ENCODE results near the gene FDCSP.

DNA sequence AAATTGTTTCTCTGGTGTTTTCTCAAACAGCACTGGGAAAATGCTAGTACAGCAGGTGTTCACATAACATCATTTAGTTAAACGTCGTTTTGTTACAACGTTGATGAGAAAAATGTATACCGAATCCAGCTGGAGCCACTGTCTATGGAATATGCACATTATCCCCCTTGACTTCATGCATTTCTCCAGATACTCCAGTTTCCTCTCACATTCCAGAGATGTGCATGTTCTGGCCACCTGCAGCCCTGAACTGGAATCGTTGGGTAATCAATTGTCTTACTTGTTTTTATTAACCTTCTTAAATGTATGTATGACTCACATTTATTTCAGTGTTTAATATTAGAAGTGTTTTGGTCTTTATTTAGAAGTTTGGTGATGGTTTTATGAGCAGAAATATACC is 48.8 kb upstream of the FDCSP start:
- no peak for TF ChIP-seq PAX5 (IDR thresholded peaks at IDR 0.05; ENCODE audit: insufficient read depth, low read length, severe bottlenecking)
- no peak for TF ChIP-seq SPI1 (IDR thresholded peaks at IDR 0.05; ENCODE audit: low read depth, low read length)

Measured in GM12891 (cell line).